Left ventricle myocardium inferior (tissue), 1 donor: Measurements from ENCODE around the gene RIPPLY1. TPM values are rescaled to one million over a fixed set of nuclear protein-coding genes. Genes with fewer than 3 reads are reported as not detected.

Experiments
- DNase-seq: peaks from one replicate; pipeline ENCODE4 v3.0.0-alpha.2; 2020
- H3K27ac ChIP-seq: fragments of 200-600 bp; replicated peaks from 2 replicates; pipeline ENCODE4 v1.8.0; 2021
- H3K27me3 ChIP-seq: fragments of 200-600 bp; 2 replicates; pipeline ENCODE4 v1.8.0; 2021; ENCODE audit warnings: low read depth
- H3K36me3 ChIP-seq: fragments of 200-600 bp; 2 replicates; pipeline ENCODE4 v1.8.0; 2021
- H3K4me1 ChIP-seq: fragments of 200-600 bp; 2 replicates; pipeline ENCODE4 v1.8.0; 2021
- H3K4me3 ChIP-seq: fragments of 200-600 bp; 2 replicates; pipeline ENCODE4 v1.8.0; 2021; ENCODE audit warnings: mild to moderate bottlenecking, moderate library complexity
- H3K9me3 ChIP-seq: fragments of 200-600 bp; replicated peaks from 2 replicates; pipeline ENCODE4 v1.8.0; 2021
- intact Hi-C: fragments of 100-400 bp; cut with micrococcal nuclease; formaldehyde crosslinking; loops from one replicate; pipeline ENCODE4 v1.11.0; 2022
- total RNA-seq: library from RNA; stranded (reverse); fragmentation: NEBNext Ultra II Directional; extraction: Animal tissue kit (Norgen Biotek cat#: 25700); gene quantifications from one replicate; pipeline ENCODE4 v1.2.1, GENCODE V29; 2021
- TF ChIP-seq, protein P1 (sequence below): fragments of 200-600 bp; IDR thresholded peaks from 2 replicates; pipeline ENCODE4 v1.8.0; 2021; ENCODE audit warnings: antibody characterized with exemption, mild to moderate bottlenecking, borderline replicate concordance
- donor health status: DM: no; HTN: yes; CAD: no; lungs with severe emphysema.

RIPPLY1 gene
- total RNA-seq, 1 donor from 2014 or later: not detected

DNA sequence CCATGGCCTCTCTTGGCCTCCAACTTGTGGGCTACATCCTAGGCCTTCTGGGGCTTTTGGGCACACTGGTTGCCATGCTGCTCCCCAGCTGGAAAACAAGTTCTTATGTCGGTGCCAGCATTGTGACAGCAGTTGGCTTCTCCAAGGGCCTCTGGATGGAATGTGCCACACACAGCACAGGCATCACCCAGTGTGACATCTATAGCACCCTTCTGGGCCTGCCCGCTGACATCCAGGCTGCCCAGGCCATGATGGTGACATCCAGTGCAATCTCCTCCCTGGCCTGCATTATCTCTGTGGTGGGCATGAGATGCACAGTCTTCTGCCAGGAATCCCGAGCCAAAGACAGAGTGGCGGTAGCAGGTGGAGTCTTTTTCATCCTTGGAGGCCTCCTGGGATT, 25.1 kb upstream of the RIPPLY1 start:
- intact Hi-C loops: no loop called here

DNA sequence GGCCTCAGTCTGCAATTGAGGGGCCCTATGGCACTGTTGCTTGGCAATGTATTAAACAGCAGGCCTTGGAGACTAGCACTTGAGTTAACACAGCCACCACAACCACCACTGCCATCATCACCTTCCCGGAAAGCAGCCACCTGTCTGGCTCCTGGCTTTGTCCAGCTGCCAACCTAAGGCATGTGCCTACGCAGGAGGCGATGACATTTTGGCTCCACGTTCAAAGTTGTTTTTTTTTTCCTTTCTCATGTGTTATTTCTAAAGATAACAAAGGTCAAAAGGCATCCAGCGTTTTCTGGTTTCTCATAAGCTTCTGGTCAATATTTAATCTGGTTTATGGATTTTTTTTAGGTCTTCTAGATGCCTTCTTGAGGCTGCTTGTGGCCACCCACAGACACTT, 24.6 kb upstream of the RIPPLY1 start:
- DNase-seq: no peak
- no peaks in the 10 kb centered on the region for H3K27me3 ChIP-seq
- H3K4me1 ChIP-seq: peaks cover 3% of the 10 kb centered on the region
- H3K27ac ChIP-seq: no peak overlapping the region
- H3K36me3 ChIP-seq: no peaks in the 10 kb centered on the region
- no peak overlapping the region for H3K4me3 ChIP-seq
- H3K9me3 ChIP-seq: no peaks in the 10 kb centered on the region
- TF ChIP-seq, protein P1, sequence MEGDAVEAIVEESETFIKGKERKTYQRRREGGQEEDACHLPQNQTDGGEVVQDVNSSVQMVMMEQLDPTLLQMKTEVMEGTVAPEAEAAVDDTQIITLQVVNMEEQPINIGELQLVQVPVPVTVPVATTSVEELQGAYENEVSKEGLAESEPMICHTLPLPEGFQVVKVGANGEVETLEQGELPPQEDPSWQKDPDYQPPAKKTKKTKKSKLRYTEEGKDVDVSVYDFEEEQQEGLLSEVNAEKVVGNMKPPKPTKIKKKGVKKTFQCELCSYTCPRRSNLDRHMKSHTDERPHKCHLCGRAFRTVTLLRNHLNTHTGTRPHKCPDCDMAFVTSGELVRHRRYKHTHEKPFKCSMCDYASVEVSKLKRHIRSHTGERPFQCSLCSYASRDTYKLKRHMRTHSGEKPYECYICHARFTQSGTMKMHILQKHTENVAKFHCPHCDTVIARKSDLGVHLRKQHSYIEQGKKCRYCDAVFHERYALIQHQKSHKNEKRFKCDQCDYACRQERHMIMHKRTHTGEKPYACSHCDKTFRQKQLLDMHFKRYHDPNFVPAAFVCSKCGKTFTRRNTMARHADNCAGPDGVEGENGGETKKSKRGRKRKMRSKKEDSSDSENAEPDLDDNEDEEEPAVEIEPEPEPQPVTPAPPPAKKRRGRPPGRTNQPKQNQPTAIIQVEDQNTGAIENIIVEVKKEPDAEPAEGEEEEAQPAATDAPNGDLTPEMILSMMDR: no peak
- intact Hi-C loops: no loop called here

More for the DNA sequence above, 25.1 kb upstream of the RIPPLY1 start:
- no peak for DNase-seq
- TF ChIP-seq, protein P1: no peak
- Histone ChIP-seq H3K36me3 (no peaks in the 10 kb centered on the region), H3K27ac (no peak overlapping the region), H3K4me3 (no peak overlapping the region), H3K4me1 (peaks cover 3% of the 10 kb centered on the region), H3K9me3 (no peaks in the 10 kb centered on the region), H3K27me3 (no peaks in the 10 kb centered on the region)

DNA sequence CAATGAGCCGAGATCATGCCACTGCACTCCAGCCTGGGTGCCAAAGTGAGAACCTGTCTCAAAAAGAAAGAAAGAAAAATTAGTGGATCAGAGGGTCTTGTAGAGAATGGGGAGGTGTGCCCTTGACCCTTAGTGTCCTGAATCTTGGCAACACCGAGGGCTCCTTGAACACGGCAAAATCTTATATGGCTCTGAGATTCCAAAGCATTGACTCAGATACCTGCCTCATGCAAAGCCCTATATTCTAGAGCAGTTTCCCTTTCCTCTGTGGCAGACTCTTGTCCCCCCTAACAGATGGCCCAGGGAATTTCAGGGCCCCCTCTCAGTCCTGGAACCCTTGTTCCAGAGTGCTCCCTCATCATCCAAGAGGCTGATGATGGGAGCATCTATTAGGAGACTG, 23.9 kb upstream of the RIPPLY1 start:
- TF ChIP-seq, protein P1: no peak
- Histone ChIP-seq H3K27ac (no peak overlapping the region), H3K4me3 (no peak overlapping the region), H3K27me3 (no peaks in the 10 kb centered on the region), H3K36me3 (no peaks in the 10 kb centered on the region), H3K9me3 (no peaks in the 10 kb centered on the region), H3K4me1 (no peaks in the 10 kb centered on the region)
- no peak for DNase-seq
- intact Hi-C loops: no loop called here

DNA sequence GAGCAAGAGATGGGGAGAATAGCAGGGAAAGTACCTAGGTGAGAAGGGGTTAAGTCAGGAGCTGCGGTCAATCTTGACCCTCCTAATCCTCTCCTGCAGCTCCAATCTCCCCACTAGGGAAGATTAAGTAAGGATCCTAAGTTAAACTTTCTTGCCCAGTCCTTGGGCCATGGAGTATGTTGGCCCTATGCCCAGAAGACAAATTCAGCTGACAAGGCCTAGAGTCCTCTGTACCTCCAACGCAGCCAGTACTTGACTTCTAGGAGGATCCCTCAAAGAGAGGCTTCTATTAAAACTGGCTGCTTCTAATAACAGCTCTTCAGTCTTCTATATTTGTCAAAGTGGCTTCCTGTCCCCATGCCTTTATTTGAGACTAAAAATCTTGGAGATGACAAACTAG, 18.5 kb upstream of the RIPPLY1 start:
- H3K27me3 ChIP-seq: no peaks in the 10 kb centered on the region
- no peaks in the 10 kb centered on the region for H3K9me3 ChIP-seq
- H3K27ac ChIP-seq: no peak overlapping the region
- intact Hi-C loops: no loop called here
- no peaks in the 10 kb centered on the region for H3K36me3 ChIP-seq
- H3K4me3 ChIP-seq: no peak overlapping the region
- H3K4me1 ChIP-seq: no peaks in the 10 kb centered on the region
- no peak for DNase-seq
- TF ChIP-seq, protein P1: no peak

DNA sequence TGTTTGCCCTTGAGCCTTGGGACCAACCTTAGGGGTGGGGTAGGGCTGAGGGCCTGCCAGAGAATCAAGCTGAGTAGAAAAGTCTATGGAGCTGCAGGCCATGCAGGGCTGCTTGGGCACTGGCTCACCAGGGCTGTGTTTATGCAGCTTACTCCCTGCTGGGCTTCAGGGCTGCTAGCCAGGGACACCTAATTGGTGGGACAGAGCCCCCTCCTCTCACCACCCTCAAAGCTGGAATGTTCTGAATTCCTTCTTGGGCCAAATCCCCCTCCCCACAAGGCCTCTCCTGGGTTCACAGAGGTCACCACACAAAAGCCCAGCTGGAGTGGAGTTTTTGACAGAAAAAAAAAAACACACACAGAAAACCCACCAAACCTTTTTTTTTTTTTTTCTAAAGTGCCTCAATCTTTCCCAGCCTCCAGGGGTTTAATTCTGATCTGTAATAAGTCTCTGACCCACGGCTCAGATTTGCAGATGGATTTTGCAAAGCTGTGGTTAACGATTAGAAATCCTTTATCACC, 16.9 kb upstream of the RIPPLY1 start, which contains the start of gene CLDN2:
CLDN2 (plus strand) TSS at position 471 of the 521 bp plus-strand sequence. CDS start 7,827 bp downstream, outside the sequence.
- Histone ChIP-seq H3K4me3 (no peak within 1 kb of the TSS), H3K27ac (no peak within 1 kb of the TSS), H3K9me3 (no peaks in the 10 kb centered on the region), H3K36me3 (no peaks in the 10 kb centered on the region), H3K4me1 (no peaks in the 10 kb centered on the region), H3K27me3 (no peaks in the 10 kb centered on the region)
- no peak for DNase-seq
- intact Hi-C loops: no loop called here
- TF ChIP-seq, protein P1: no peak
